HG03135 (cell line): ENCODE results near the gene POLR1G.
"Not testable (repeated sequence)": the region's sequence is repeated elsewhere in the genome, so short reads cannot be mapped to it uniquely, and the experiment has no call there.

Experiments
- ATAC-seq: cut with Tn5 transposase; IDR thresholded peaks from one replicate; pipeline ENCODE4 v1.9.1; 2021; ENCODE audit warnings: mild to moderate bottlenecking, moderate library complexity; ENCODE audit not compliant: unreplicated experiment

The POLR1G gene

GRCh38 chr19:45419895-45420294 is 13.5 kb downstream of the POLR1G start:
- no peak for ATAC-seq

DNA sequence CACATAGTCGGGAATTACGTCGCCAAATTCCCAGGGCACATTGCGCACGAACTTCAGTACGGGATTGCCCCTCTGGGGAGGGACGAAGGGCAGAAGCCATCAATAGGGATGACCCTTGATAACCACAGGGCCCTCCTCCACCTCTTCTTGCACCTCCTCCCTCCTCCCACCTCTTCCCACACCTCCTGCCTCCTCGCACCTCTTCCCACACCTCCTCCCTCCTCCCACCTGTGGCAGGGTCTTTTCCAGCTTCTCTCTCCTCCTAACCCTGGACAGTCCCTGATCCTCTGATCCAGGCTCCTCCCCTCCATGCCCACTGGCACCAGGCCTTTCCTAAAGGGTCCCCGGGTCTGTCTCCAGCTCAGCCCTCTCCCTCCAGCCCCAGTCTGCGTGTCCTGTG is 13.9 kb downstream of the POLR1G start:
- ATAC-seq: no peak

- ATAC-seq: no peak
Observed at GRCh38 chr19:45420871-45421270, 14.4 kb downstream of the POLR1G start.

DNA sequence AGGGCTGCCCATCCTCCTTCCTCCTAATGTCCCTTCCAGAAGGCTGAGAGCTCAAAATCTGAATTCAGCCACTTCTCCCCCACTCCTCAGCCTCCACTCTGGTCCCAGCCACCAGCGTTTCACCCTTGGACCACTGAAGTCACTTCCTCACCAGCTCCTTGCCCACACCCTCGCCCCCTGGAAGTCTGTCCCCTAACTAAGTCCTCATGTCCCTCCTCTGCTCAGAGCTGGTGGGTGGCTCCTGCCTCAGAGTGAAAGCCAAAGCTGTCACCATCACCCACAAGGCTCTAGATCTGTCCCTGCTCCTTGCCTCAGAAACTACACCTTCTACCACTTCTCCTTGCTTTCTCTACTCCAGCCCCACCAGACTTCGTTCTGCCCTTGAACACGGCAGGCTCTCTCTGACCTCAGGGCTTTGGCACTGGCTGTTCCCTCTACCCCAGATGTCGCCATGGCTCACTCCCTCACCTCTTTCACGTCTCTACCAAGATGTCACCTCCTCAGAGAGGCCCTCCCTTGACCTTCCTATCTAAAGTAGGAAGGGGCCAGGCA is 15.6 kb downstream of the POLR1G start:
- no peak for ATAC-seq

DNA sequence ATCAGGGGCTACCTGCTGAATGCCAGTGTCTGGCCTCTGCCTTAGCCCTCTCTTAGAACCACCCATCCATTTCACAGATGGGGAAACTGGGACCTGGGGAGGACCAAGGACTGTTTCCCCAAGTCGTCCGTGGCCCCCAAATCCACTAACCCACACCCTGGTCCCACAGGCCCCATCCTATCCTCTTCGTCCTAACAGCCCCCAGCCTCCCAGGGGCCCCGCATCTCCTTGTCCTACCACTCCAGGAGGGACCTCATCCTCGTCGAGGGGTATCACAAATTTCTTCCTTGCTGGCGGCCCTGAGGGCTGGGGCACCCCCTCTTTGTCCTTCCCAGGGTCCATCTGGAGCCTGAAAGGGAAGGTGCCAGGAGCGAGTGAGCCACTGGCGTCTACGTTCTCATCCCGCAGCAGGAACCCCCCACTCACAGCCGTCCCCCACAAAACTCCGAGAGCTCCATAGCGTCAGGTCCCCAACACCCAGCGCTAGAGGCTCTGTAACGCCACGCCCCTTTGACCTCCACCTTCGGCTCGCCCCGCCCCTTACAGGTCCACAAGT is 16.7 kb downstream of the POLR1G start:
- ATAC-seq: no peak

- peak; percentile 58 for ATAC-seq
Observed at GRCh38 chr19:45423589-45424190, 17.2 kb downstream of the POLR1G start, which contains the start of gene ERCC1. ERCC1 (minus strand) TSS chr19:45423917; CDS start chr19:45423374, 543 bp downstream.

DNA sequence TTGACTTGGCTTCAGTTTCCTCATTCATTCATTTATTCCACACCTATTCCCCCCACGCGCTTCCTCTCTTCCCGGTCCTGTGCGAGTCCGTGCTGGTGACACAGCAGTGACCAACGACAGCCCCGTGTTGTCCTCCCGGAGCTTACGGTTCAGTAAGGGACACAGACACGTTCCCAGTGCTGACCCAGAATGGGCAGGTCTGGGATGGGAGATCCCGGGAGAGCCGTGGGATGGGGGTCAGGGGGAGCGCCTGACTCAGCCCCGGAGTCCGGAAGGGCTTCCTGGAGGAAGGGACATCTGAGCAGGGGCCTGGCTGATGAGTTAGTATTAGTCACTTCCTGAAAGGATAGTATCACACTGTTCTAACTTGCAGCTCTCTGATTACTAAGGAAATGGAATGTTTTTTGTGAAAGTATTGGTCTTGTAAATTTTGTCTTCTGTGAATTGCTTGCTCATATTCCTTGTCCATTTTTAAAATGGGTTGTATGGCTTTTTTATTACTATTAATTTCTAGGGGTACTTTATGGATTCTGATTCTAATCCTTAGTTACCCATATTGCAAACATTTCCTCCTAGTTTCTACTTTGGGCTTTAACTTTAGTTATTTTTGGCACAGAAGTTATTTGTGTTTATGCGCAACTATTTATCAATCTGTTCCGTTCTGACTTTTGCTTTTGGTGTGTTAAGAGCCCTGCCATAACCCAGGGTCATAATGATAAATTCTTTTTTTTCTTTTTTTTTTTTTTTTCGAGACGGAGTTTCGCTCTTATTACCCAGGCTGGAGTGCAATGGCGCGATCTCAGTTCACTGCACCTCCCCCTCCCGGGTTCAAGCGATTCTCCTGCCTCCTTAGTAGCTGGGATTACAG is 18.0 kb downstream of the POLR1G start:
- ATAC-seq: no peak

GRCh38 chr19:45428384-45429231 is 22.2 kb downstream of the POLR1G start:
- ATAC-seq: no peak

DNA sequence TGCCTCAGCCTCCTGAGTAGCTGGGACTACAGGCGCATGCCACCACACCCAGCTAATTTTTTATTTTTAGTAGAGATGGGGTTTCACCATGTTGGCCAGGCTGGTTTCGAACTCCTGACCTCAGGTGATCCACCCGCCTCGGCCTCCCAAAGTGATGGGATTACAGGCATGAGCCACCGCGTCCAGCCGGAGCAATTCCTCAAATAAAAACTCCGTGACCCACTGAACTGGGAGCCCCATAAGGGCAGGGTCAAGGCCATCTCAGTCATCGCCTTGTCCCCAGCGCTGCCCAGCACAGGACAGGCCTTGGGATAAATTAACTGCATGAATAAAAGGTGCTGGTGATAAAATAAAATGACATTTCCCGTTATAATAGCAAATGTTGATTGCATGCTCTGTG is 23.5 kb downstream of the POLR1G start:
- not testable (repeated sequence) for ATAC-seq

DNA sequence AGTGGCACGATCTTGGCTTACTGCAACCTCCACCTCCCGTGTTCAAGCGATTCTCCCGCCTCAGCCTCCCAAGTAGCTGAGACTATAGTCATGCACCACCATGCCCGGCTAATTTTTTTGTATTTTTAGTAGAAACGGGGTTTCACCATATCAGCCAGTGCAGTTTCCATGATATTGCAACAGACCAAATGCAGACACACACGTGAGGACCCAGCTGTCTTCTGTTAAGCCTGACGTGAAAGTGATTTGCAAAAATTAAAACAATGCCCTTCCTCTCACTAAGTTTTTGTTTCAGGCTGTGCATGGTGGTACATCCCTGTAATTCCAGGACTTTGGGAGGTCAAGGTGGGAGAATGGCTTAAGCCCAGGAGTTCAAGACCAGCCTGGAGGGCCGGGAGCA is 24.6 kb downstream of the POLR1G start:
- not testable (repeated sequence) for ATAC-seq

DNA sequence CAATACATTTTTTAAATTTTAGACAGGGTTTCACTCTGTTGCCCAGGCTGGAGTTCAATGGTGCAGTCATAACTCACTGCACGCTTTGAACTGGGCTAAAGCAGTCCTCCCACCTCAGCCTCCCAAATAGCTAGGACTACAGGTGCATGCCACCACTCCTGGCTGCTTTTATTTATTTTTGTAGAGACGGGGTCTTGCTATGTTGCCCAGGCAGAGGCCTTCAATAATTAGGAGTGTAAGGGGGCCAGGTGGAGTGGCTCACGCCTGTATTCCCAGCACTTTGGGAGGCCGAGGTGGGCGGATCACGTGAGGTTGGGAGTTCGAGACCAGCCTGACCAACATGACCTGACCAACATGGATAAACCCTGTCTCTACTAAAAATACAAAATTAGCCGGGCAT is 26.1 kb downstream of the POLR1G start:
- not testable (repeated sequence) for ATAC-seq

DNA sequence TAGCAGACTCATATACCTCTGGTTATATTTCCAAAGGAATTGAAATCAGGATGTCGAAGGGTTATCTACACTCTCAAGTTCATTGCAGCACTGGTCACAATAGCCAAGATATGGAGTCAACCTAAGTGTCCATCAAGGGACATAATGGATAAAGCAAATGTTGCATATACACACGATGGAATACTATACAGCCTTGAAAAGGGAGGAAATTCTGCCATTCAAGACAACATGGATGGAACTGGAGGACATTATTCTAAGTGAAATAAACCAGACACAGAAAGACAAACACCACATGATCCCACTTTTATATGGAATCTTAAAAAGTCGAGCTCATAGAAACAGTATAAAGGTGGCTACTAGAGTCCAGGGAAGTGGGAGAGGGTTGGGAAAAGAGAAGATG is 30.9 kb downstream of the POLR1G start:
- ATAC-seq: no peak

DNA sequence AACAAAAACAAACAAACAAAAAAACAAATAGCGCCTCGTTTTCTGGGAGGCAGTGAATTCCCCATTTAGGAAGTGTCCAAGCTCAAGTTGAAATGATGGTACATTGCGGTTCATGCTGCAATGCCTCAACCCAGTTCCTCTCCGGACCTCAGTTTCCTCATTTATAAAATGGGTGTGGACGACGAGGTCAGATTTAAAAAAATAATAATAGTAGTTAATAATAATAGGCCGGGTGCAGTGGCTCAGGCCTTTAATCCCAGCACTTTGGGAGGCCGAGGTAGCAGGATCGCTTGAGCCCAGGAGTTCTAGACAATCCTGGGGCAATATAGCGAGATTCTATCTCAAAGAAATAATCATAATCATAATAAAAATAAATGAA is 32.7 kb downstream of the POLR1G start:
- ATAC-seq: no peak

DNA sequence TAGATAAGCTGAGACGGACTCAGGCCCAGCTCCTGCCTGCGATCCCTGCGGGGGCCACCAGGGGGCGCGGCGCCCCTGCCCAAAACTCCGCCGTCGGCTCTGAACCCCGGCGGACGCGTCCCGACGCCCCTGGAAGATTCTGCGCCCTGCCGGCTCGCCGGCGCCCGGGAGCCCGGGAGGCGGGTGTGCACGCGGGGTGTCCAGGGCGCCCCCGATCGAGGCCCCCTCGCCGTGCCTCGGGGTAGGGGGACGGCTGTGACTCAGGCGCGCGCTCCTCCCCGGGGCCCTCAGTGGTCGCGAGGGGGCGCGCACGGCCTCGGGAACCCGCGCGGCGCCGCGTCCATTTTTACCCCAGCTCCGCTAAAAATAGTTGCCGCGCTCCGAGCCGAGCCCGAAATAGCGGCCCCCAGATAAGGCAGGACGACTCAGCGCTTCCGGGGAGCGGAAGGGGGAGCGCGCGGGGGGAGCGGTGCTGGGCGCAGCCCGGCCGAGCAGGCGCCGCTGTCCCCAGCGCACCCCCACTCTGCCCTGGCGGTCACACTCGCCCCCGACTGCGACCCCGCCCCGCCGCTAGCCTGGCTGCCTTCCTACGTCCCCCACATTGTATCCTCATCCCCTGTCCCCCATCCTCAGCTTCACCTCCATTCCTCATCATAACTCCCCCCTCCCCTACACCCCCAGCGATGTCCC is 33.3 kb downstream of the POLR1G start:
- ATAC-seq: peak; percentile 46

DNA sequence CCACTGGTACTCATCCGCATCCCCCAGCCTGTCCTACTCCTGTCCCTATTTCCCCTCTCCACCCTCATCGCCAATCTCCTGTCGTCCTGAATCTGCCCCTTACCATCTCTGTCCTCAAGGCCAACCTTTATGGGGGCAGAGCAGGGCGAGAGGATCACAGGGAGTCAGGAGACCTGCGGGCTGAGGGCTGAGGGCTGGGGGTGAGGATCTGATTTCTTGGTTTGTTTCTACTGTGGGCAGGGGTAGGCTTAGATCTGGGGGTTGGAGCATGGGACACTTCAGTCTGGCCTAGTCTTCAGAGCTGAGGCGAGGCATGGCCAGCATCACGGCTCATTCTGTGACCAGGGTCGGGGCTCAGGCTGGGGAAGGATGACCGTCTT is 33.8 kb downstream of the POLR1G start:
- no peak for ATAC-seq

DNA sequence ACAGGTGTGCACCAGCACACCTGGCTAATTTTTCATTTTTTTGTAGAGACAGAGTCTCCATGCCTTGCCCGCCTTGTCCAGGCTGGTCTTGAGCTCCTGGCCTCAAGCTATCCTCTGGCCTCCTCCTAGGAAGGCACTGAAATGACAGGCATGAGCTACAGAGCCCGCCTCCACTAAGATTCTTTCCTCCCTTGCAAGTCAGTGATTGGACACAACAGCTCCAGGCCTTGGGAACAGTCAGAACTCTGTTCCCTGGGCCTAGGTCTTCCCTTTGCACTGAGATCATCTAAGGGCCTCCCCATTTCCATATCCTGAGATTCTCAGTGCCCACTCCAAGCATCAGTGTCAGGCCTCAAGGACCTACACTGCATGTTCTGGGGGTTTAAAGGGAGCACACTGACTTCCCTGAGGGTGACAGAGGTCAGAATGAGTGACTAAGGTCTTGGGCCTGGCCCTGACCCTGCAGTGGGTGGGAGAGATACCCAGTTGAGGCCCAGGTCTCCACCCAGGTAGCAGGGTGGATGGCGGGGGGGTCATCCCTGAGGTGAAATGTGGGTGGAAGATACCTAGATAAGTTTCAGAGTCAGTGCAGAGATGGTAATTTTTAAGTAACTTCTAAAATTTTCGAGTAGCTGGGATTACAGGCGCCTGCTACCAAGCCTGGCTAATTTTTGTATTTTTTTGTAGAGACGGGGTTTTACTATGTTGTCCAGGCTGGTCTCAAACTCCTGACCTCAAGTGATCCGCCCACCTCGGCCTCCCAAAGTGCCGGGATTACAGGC is 34.6 kb downstream of the POLR1G start:
- no peak for ATAC-seq

DNA sequence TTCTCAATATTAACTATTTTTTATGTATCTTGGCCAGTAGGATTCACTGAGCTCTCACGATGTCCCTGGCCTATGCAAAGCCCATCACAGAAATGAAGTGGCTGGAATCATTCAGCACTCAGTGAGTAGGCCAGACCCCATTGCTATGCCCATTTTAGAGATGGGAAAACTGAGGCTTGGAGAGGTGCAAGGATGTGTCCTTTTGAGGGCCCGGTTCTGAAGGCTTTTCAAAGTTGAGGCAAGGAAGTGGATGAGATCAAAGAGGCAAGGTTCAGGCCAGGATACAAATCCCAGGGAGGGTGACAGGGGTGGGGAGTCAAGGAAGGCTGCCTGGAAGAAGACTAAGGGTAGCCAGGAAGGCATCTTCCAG is 35.9 kb downstream of the POLR1G start:
- ATAC-seq: no peak

GRCh38 chr19:45442778-45443461 is 36.5 kb downstream of the POLR1G start:
- no peak for ATAC-seq
